GM12875 (cell line): ENCODE data around the gene EVL.

ENCODE experiments used
- H3K4me3 ChIP-seq: one replicate; pipeline ENCODE4 v1.5.1; 2011; ENCODE audit warnings: low read depth, low read length, control low read depth
- TF ChIP-seq, protein P1 (sequence below): IDR thresholded peaks from 2 replicates; pipeline ENCODE4 v1.5.1; 2011; ENCODE audit warnings: low read depth, mild to moderate bottlenecking, control low read depth, inconsistent platforms, low read length, moderate library complexity, borderline replicate concordance; ENCODE audit not compliant: insufficient read depth

EVL gene

DNA sequence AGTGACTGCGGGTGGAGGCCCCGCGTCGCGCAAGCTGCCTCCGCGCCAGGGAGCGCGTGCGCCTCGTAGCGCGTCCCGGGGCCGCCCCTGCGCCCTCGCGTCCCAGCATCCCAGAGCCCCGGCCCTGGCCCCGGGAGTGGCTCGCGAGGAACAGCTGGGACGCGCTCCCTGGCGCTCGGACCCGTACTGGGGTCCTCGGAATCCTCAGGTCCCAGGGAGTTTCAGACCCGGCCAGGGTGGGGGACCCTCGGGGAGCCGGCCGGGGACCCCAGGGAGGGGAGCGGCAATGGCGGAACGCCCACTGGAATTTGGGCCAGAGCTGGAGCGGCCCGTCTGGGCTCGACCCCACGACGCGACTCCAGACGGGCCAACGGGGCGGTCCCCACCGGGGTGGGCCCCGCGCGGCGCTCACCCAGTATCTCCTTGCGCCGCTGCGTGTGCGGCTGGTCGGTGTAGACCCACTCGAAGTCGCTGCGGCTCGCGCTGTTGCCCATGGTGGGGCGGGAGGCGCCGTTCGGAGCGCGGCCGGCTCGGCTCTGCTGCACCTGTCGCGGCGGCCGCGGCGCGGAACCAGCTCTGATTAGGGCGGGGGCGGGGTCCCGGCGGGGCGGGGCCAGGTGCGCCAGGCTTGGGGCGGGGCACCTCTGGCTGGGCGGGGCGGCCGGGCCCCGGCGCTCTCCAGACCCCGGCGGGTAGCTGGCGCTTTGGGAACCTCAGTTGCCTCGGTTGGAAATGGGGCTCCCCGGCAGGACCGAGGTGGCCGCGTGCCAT, 94.1 kb downstream of the EVL start, which contains the start of gene DEGS2:
DEGS2 (minus strand) TSS at position 552 of the 771 bp plus-strand sequence; CDS start at position 494, 58 bp downstream.
- TF ChIP-seq, protein P1, sequence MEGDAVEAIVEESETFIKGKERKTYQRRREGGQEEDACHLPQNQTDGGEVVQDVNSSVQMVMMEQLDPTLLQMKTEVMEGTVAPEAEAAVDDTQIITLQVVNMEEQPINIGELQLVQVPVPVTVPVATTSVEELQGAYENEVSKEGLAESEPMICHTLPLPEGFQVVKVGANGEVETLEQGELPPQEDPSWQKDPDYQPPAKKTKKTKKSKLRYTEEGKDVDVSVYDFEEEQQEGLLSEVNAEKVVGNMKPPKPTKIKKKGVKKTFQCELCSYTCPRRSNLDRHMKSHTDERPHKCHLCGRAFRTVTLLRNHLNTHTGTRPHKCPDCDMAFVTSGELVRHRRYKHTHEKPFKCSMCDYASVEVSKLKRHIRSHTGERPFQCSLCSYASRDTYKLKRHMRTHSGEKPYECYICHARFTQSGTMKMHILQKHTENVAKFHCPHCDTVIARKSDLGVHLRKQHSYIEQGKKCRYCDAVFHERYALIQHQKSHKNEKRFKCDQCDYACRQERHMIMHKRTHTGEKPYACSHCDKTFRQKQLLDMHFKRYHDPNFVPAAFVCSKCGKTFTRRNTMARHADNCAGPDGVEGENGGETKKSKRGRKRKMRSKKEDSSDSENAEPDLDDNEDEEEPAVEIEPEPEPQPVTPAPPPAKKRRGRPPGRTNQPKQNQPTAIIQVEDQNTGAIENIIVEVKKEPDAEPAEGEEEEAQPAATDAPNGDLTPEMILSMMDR, result no peak
- H3K4me3 ChIP-seq, result peak within 1 kb of the TSS; percentile 49

DNA sequence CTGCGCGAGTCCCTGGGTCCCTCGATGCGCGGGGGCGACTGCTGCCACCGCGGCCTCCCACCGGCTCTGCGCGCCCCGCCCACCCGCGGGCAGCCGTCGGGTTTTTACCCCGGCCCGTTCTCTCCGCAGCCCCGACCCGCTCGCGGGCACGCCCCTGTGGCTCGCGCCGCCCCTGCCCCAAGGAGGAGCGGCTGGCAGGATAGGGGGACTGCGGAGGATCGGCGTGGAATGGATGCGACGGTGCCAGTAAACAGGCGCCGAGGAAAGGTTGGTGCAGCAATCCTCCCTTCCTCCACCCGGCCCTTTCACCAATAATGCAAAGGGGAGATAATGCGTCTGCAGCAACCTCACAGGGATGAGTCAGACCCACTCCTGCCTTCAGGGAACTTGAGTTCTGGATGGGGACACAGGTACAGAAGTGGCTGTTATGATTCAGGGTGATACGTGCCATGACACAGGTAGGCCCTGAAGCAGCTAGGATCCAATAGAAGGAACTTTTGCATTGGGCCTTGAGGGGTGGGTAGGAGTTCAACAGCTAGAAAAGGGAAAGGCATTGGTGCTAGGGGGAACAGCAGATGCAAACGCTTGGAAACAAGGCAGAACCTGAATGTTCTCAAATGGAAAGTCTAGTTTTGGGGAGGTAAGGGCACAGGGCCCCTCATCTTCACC, 94.8 kb downstream of the EVL start:
- peak overlapping the region; percentile 47 for H3K4me3 ChIP-seq

DNA sequence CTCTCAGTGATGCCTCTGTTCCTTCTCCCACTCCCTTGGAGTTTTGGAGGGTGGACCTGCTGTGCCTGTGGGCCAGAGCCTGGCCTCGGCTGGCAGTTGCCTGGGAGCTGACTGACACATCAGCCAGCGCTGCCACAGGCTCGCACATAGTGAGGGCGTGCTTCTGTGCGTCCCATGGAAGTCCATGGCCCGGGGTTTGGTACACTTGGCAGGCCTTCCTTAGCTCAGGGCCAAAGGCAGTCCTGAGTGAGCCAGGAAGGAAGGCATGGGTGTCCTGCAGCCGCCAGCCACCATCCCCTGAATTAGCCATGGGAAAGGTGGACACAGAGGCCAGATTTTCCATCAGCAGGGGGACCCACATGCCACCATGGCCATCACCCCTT, 95.3 kb downstream of the EVL start:
- TF ChIP-seq, protein P1, result no peak

More for the DNA sequence above, 94.8 kb downstream of the EVL start:
- TF ChIP-seq, protein P1, result no peak

DNA sequence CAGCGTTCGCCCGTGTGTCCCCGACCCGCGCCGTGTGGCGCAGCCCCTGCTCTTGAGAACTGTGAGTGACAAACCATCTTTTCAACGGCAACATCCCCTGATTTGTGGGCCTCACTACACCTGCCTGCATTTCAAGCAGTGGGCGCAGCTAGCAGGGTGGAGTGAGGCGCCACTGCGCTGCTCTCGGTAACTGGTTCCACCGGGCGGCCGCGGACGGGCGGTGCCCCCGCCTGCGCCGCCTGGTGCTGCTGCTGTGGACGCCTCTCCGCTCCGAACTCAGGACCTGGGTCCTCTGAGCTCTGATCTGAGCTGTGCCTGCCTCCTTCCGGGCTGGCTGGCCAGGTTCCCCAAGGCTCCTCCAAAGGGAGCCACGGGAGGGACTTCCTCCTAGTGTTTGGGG, 100.2 kb downstream of the EVL start:
- no peak overlapping the region for H3K4me3 ChIP-seq
- TF ChIP-seq, protein P1, result no peak

More for the DNA sequence above, 95.3 kb downstream of the EVL start:
- H3K4me3 ChIP-seq, result no peak overlapping the region

DNA sequence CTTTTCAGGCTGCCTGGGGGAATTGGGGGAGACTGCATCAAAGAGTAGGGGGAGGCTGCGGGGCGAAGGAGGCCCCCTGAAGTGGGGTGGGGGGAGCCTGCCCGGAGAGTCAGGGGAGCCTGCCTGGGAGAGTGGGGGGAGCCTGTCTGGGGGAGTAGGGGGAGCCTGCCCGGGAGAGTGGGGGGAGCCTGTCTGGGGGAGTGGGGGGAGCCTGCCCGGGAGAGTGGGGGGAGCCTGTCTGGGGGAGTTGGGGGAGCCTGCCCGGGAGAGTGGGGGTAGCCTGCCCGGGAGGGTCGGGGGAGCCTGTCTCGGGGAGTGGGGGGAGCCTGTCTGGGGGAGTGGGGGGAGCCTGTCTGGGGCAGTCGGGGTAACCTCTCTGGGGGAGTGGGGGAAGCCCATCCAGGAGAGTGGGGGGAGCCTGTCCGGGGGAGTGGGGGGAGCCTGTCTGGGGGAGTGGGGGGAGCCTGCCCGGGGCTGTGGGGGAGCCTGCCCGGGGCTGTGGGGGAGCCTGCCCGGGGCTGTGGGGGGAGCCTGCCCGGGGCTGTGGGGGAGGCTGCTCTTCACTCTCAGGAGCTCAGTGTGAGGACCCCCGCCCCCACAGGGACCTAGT, 100.7 kb downstream of the EVL start:
- TF ChIP-seq, protein P1, result no peak
- no peak overlapping the region for H3K4me3 ChIP-seq

DNA sequence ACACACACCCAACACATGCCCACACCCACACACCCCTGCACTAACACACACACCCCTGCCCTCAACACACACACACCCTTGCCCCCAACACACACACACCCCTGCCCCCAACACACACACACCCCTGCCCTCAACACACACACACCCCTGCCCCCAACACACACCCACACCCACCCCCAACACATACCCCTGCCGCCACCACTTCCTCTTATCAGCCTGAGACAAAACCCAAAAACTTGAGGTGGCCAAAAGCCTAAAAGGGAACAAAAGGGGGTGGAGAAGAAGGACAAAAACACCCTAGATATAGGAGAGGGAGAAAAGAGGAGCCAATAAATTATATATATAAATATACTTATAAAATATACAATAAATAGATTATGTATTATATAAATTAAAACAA, 103.3 kb downstream of the EVL start:
- H3K4me3 ChIP-seq, result no peak overlapping the region
- TF ChIP-seq, protein P1, result no peak
